ENCODE measurements around the gene CECR2.

Gene CECR2

DNA sequence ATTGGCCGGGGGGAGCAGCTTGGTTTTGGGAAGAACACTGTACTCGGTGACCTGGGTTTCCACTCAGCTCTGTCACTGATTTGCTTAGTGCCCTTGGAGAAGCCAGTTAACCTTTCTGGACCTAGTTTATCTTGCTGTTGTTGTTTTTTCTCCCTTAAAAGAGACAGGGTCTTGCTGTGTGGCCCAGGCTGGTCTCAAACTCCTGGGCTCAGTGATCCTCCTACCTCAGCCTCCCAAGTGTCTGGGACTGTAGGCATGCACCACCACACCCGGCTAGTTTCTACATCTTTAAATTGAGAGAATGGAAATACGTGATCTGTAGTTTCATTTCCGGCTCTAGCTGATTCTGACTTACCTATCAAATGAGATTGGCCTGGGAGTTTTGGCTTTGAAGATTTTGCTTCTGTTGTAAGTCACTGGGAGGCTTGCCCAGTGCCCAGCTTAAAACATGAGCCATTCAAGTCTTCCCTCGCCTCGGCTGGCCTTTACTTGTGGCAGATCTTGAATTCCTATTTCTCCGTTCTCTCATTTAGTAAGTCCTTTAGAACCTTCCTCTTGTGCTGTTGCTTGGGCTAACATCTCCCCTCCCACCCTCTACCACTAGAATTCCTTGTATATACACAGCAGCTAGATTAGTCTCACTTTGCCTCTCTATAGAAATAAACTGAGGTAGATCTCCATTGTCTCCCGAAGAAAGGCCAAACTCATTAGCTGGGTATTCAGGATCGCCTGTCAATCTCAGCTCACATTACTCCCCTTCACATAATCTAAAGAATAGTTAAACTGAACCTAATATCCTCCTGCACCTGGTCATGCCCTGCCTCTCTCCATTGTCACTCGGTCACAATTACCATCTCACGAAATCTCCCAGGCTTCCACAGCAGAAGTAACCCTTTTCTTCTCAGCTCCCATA lies 106.3 kb downstream of the CECR2 start:
- TF ChIP-seq, protein P1, sequence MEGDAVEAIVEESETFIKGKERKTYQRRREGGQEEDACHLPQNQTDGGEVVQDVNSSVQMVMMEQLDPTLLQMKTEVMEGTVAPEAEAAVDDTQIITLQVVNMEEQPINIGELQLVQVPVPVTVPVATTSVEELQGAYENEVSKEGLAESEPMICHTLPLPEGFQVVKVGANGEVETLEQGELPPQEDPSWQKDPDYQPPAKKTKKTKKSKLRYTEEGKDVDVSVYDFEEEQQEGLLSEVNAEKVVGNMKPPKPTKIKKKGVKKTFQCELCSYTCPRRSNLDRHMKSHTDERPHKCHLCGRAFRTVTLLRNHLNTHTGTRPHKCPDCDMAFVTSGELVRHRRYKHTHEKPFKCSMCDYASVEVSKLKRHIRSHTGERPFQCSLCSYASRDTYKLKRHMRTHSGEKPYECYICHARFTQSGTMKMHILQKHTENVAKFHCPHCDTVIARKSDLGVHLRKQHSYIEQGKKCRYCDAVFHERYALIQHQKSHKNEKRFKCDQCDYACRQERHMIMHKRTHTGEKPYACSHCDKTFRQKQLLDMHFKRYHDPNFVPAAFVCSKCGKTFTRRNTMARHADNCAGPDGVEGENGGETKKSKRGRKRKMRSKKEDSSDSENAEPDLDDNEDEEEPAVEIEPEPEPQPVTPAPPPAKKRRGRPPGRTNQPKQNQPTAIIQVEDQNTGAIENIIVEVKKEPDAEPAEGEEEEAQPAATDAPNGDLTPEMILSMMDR (IDR thresholded peaks at IDR 0.05; ENCODE audit: low read depth, low read length), result no peak

DNA sequence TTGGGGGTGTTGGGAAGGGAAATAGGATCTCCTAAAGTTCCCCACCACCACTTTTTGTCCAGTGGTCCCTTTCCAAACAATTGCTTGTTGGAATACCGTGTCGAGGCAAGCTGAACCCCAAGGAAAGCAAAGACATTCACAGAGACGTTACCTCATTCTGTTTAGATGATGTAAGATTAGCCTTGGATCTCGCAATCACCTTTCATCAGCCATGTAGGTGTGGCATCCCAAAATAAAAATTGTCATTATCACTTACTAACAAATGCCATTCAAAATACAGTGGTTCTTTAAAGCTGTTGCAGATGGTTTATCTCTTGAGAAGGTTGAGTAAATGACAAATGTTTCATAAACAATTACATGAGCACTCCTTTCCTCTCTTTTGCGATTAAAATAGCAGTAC lies 107.6 kb downstream of the CECR2 start:
- H3K4me3 ChIP-seq (ENCODE audit: low read depth, low read length), result no peak overlapping the region
- TF ChIP-seq, protein P1 (IDR thresholded peaks at IDR 0.05; ENCODE audit: low read depth, low read length), result no peak

More for the DNA sequence above, 106.3 kb downstream of the CECR2 start:
- H3K4me3 ChIP-seq (ENCODE audit: low read depth, low read length), result no peak overlapping the region

DNA sequence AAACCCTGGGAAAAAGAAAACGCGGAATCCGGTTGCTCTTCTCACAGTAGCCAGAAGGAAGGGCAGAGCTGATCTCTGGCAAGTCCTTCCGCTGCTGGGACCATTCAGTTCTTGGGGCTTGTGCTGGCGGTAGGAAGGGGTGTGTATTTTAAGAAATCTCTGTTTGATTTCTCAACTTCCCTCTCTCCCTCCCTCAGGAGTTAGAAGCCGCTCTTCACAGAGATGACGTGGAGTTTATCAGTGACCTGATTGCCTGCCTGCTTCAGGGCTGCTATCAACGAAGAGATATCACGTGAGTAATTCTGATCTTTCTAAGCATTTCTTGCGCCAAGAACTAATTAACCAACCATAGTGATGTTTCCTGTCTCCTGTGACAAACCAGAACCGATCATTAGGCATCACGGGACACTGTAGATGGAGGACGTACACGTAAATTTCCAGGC lies 108.2 kb downstream of the CECR2 start:
- H3K4me3 ChIP-seq (ENCODE audit: low read depth, low read length), result no peak overlapping the region
- TF ChIP-seq, protein P1 (IDR thresholded peaks at IDR 0.05; ENCODE audit: low read depth, low read length), result no peak

DNA sequence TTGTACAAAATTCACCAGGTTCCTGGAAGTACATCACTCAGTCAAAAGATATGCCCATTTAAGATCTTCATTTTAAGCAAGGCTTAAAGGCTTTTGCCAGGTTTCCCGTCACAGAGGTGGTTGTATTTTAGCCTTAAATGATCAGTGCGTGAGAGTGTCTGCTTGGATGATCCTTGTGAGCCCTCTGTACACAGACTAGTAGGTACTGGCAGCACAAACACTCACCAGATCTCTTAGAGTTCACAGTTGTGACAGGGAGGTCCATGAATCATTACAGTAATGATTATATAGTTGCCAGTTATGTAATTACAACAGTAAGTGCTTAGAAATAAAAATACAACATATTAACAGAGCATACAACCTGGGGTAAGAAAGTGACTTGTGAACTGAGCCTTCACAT lies 109.9 kb downstream of the CECR2 start:
- TF ChIP-seq, protein P1 (IDR thresholded peaks at IDR 0.05; ENCODE audit: low read depth, low read length), result no peak

DNA sequence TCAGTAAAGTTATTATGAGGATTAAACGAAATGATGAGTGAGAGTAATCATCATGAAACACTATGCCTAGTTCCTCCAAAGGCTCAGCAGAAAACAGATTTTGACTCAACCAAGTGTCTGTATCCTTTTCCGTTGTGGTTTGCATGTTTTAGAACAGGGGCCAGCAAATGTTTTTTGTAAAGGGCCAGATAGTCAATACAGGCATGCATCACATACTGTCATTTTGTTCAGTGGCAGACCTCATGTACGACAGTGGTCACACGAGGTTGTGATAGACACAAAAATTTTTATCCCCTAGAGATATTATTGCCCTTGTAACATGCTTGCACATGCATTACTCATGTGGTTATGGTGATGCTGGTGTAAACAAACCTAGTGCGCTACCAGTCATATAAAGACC lies 112.2 kb downstream of the CECR2 start:
- no peak overlapping the region for H3K4me3 ChIP-seq (ENCODE audit: low read depth, low read length)
- TF ChIP-seq, protein P1 (IDR thresholded peaks at IDR 0.05; ENCODE audit: low read depth, low read length), result no peak

More for the DNA sequence above, 109.9 kb downstream of the CECR2 start:
- H3K4me3 ChIP-seq (ENCODE audit: low read depth, low read length), result no peak overlapping the region

DNA sequence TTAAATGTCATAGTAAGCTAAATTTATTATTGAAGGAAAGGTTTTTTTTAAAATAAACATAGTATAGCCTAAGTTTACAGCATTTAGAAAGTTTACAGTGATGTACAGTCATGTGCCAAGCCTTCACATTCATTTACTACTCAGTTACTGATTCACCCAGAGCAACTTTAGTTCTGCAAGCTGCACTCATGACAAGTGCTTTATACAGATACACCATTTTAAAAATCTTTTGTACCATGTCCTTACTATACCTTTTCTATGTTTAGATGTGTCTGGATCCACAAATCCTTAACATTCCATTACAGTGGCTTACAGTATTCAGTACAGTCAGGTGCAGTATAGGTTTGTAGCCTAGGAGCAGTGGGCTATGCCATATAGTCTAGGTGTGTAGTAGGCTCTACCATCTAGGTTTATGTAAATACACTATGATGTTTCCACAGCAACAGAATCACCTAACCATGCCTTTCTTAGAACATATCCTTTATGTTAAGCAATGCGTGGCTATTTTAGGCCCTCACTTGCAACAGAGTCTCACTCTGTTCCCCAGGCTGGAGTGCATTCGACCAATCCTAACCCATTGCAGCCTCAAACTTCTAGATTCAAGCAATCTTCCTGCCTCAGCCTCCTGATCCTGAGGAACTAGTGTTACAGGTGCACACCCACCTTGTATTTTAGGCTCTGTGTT lies 114.6 kb downstream of the CECR2 start:
- no peak overlapping the region for H3K4me3 ChIP-seq (ENCODE audit: low read depth, low read length)
- TF ChIP-seq, protein P1 (IDR thresholded peaks at IDR 0.05; ENCODE audit: low read depth, low read length), result no peak

DNA sequence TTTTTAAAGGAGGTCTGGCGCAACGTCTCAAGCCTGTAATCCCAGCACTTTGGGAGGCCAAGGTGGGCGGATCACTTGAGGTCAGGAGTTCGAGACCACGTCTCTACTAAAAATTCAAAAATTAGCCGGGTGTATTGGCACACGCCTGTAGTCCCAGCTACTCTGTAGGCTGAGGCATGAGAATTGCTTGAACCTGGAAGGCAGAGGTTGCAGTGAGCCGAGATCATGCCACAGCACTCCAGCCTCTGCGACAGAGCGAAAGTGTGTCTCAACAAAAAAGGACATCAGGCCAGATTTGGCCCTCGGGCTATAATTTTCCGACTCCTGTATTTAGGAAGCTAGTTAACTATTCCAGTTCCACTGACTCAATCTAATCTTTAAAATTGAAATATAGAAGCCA lies 115.3 kb downstream of the CECR2 start:
- no peak overlapping the region for H3K4me3 ChIP-seq (ENCODE audit: low read depth, low read length)
- TF ChIP-seq, protein P1 (IDR thresholded peaks at IDR 0.05; ENCODE audit: low read depth, low read length), result no peak

Data from WI38 (cell line).